ENCODE results near the gene ACSL1.
"Not testable (repeated sequence)": the region's sequence is repeated elsewhere in the genome, so short reads cannot be mapped to it uniquely, and the experiment has no call there.

Gene ACSL1

GRCh38 chr4:184839075-184839399 is 13.3 kb upstream of the ACSL1 start:
- not testable (repeated sequence) for DNase-seq

GRCh38 chr4:184838249-184839074 is 12.7 kb upstream of the ACSL1 start:
- no peak for DNase-seq

GRCh38 chr4:184836613-184837012 is 10.8 kb upstream of the ACSL1 start:
- no peak for DNase-seq

- DNase-seq = no peak
Measured at GRCh38 chr4:184833046-184833838, 7.5 kb upstream of the ACSL1 start.

- no peak for DNase-seq
Measured at GRCh38 chr4:184831153-184831552, 5.4 kb upstream of the ACSL1 start.

GRCh38 chr4:184826691-184827270 is 1.0 kb upstream of the ACSL1 start:
- DNase-seq = no peak

GRCh38 chr4:184825141-184825895 is 450 bp downstream of the ACSL1 start:
- DNase-seq = no peak

- DNase-seq = no peak
Measured at GRCh38 chr4:184824776-184825084, 1.0 kb downstream of the ACSL1 start.

GRCh38 chr4:184824081-184824775 is 1.5 kb downstream of the ACSL1 start:
- no peak for DNase-seq

GRCh38 chr4:184823014-184823413 is 2.8 kb downstream of the ACSL1 start:
- DNase-seq = no peak

- no peak for DNase-seq
Measured at GRCh38 chr4:184822356-184822755, 3.4 kb downstream of the ACSL1 start.

GRCh38 chr4:184821242-184821641 is 4.5 kb downstream of the ACSL1 start:
- DNase-seq = no peak

GRCh38 chr4:184819786-184820185 is 6.0 kb downstream of the ACSL1 start:
- DNase-seq = no peak

GRCh38 chr4:184818216-184818564 is 7.6 kb downstream of the ACSL1 start:
- DNase-seq = no peak

GRCh38 chr4:184817494-184818215 is 8.1 kb downstream of the ACSL1 start:
- DNase-seq = no peak

- DNase-seq = no peak
Measured at GRCh38 chr4:184816962-184817361, 8.8 kb downstream of the ACSL1 start.

- no peak for DNase-seq
Measured at GRCh38 chr4:184815046-184815877, 10.5 kb downstream of the ACSL1 start.

GRCh38 chr4:184814686-184815045 is 11.1 kb downstream of the ACSL1 start:
- DNase-seq = no peak

- no peak for DNase-seq
Measured at GRCh38 chr4:184812651-184813181, 13.1 kb downstream of the ACSL1 start.

GRCh38 chr4:184812199-184812542 is 13.6 kb downstream of the ACSL1 start:
- no peak for DNase-seq
